GM21360 (cell line): ENCODE measurements around the gene SND1.
A peak's percentile ranks its signal among the peaks of the same experiment; 100 is the strongest.
"Not testable (repeated sequence)": the region's sequence is repeated elsewhere in the genome, so short reads cannot be mapped to it uniquely, and the experiment has no call there.

ENCODE experiments used
- ATAC-seq: cut with Tn5 transposase; IDR thresholded peaks from one replicate; pipeline ENCODE4 v1.9.1; 2021; ENCODE audit warnings: mild to moderate bottlenecking, moderate library complexity; ENCODE audit not compliant: unreplicated experiment

SND1 gene

GRCh38 chr7:127652333-127653248 is 597 bp downstream of the SND1 start:
- peak; percentile 8 for ATAC-seq

GRCh38 chr7:127653396-127653795 is 1.4 kb downstream of the SND1 start:
- no peak for ATAC-seq

GRCh38 chr7:127654404-127655394 is 2.7 kb downstream of the SND1 start:
- no peak for ATAC-seq

- ATAC-seq: no peak
These were observed 3.7 kb downstream of the SND1 start for GRCh38 chr7:127655720-127656119.

GRCh38 chr7:127657500-127657899 is 5.5 kb downstream of the SND1 start:
- no peak for ATAC-seq

GRCh38 chr7:127658970-127659630 is 7.1 kb downstream of the SND1 start:
- no peak for ATAC-seq

- no peak for ATAC-seq
These were observed 13.9 kb downstream of the SND1 start for GRCh38 chr7:127665922-127666321.

GRCh38 chr7:127666602-127667001 is 14.6 kb downstream of the SND1 start:
- ATAC-seq: no peak

- no peak for ATAC-seq
These were observed 15.2 kb downstream of the SND1 start for GRCh38 chr7:127667017-127667670.

- no peak for ATAC-seq
These were observed 16.0 kb downstream of the SND1 start for GRCh38 chr7:127667759-127668530.

GRCh38 chr7:127671341-127671740 is 19.3 kb downstream of the SND1 start:
- no peak for ATAC-seq

- no peak for ATAC-seq
These were observed 21.9 kb downstream of the SND1 start for GRCh38 chr7:127673902-127674301.

- no peak for ATAC-seq
These were observed 22.4 kb downstream of the SND1 start for GRCh38 chr7:127674361-127674760.

- not testable (repeated sequence) for ATAC-seq
These were observed 22.9 kb downstream of the SND1 start for GRCh38 chr7:127674923-127675322.

GRCh38 chr7:127675721-127676120 is 23.7 kb downstream of the SND1 start:
- no peak for ATAC-seq

GRCh38 chr7:127677433-127678230 is 25.6 kb downstream of the SND1 start:
- no peak for ATAC-seq

- no peak for ATAC-seq
These were observed 26.3 kb downstream of the SND1 start for GRCh38 chr7:127678337-127678736.

GRCh38 chr7:127678947-127679346 is 27.0 kb downstream of the SND1 start:
- peak; percentile 72 for ATAC-seq

- no peak for ATAC-seq
These were observed 29.0 kb downstream of the SND1 start for GRCh38 chr7:127680983-127681382.
